Measurements from ENCODE around the gene PNKP.

- TF ChIP-seq ATF1 (CRISPR knock-in tag; IDR thresholded peaks at IDR 0.05) (no peak), CTCF (IDR thresholded peaks at IDR 0.05) (no peak), MAX (CRISPR knock-in tag; IDR thresholded peaks at IDR 0.05) (no peak), RELA (CRISPR knock-in tag; IDR thresholded peaks at IDR 0.05; ENCODE audit: borderline replicate concordance) (no peak), OVOL2 (CRISPR knock-in tag; IDR thresholded peaks at IDR 0.05; ENCODE audit: borderline replicate concordance) (no peak), NR2C2 (CRISPR knock-in tag; IDR thresholded peaks at IDR 0.05) (no peak), SMAD3 (CRISPR knock-in tag; IDR thresholded peaks at IDR 0.05; ENCODE audit: borderline replicate concordance) (no peak), GRHL2 (CRISPR knock-in tag; IDR thresholded peaks at IDR 0.05; ENCODE audit: insufficient replicate concordance, severe bottlenecking) (no peak), USF2 (CRISPR knock-in tag; IDR thresholded peaks at IDR 0.05) (no peak)
- TF ChIP-seq, protein P1, sequence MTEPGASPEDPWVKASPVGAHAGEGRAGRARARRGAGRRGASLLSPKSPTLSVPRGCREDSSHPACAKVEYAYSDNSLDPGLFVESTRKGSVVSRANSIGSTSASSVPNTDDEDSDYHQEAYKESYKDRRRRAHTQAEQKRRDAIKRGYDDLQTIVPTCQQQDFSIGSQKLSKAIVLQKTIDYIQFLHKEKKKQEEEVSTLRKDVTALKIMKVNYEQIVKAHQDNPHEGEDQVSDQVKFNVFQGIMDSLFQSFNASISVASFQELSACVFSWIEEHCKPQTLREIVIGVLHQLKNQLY (CRISPR knock-in tag; IDR thresholded peaks at IDR 0.05): no peak
These were observed 24.1 kb downstream of the PNKP start for GRCh38 chr19:49843265-49843664.
